Measurements from ENCODE around the gene F8A3.
"Not testable (repeated sequence)": the region's sequence is repeated elsewhere in the genome, so short reads cannot be mapped to it uniquely, and the experiment has no call there.

Gene F8A3

GRCh38 chrX:155458471-155458870 lies at the start of gene F8A3:
Gene F8A3, minus strand, starts transcription at chrX:155458620. Its CDS starts 20 bp downstream, at chrX:155458600.
- DNase-seq = not testable (repeated sequence)

DNA sequence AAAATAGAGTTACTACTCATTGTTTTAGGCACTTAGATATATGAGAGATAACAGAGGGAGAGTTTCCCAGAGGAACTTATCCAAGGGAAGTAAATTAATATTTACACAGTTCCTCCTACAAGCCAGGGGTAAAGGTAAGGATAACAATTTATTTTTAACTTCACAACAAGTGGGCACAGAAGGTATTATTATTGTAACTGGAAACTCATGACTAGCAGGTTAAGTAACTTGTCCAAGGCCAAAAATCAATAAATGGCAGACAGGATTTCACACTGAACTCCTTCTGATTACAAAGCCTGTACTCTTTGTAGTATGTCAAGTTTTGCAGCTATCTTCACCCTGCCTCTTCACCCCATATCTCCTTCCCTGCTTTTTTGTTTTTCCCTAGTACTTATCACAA lies 46.9 kb upstream of the F8A3 start:
- no peak for DNase-seq

GRCh38 chrX:155495134-155495533 lies 36.7 kb upstream of the F8A3 start:
- not testable (repeated sequence) for DNase-seq

- not testable (repeated sequence) for DNase-seq
These were observed 33.0 kb upstream of the F8A3 start for GRCh38 chrX:155491421-155491820.

- not testable (repeated sequence) for DNase-seq
These were observed 18.7 kb upstream of the F8A3 start for GRCh38 chrX:155477136-155477535.

DNA sequence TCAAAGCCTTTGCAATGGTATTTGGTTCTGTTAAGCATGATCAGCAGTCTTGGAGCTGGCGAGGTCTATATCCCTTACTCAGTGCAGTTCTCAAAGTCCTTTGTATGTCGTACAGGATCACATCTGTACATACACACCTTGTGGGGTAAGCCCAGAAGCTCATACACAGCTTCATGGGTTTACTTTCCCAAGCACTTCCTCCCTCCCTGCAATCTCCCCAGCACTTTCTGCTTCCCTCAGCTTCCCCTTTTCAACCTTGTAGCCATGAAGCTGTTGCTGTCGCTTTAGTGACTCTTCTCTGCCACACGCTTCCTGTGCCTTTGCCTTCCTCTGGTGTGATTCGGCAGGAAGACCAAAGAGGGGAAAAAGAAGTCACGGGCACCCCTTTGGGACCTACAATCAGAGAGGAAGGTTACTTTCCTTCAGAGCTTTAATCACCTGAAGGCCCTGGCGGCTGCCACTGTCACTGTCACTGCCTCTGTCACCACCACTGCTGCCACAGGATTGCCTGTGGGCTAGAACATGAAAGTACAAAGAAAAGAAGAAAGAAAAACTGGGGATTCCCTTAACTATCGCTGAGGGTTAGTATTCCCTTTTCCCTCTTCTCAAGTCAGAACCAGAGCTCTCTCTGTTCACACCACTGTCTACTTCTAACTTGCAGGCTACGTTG lies 8.0 kb upstream of the F8A3 start:
- DNase-seq = not testable (repeated sequence)

GRCh38 chrX:155460501-155460900 lies 2.1 kb upstream of the F8A3 start:
- DNase-seq = not testable (repeated sequence)

- not testable (repeated sequence) for DNase-seq
These were observed 516 bp downstream of the F8A3 start for GRCh38 chrX:155457761-155458447.

GRCh38 chrX:155441097-155441496 lies 17.3 kb downstream of the F8A3 start:
- no peak for DNase-seq

DNA sequence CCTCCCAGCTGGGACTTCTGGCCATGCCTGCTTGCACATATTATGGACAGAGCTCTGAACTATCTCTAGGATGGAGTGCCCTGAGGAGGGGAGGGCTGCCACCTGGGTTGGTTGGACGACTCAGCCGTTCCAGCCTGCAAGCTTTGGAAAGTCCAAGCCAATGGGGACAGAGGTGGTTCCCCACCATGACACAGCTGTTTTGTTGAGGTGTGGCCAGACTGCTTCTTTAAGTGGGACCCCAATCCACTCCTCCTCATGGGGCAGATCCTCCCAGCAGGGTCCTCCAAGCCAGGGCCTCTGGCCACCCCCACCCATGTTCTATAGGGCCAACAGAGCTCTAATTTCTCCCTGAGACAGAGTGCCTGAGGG lies 22.7 kb downstream of the F8A3 start:
- DNase-seq = no peak

GRCh38 chrX:155434906-155435743 lies 23.3 kb downstream of the F8A3 start:
- no peak for DNase-seq

DNA sequence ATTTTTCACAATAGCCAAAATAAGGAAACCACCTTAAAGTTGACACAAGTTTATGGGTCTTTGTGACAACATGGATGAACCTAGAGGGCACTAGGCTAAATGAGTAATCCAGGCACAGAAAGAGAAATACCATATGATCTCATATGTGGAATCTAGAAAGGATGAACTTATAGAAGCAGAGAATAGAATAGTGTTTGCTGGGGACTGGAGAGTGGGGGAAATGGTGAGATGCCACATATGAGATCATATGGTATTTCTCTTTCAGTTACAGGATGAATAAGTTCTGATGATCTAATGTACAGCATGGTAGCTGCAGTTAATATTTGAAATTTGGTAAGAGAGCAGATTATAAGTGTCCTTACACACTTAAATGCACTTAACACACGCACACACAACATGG lies 40.7 kb downstream of the F8A3 start:
- no peak for DNase-seq
